ENCODE measurements around the gene RUNX2.
A peak's percentile ranks its signal among the peaks of the same experiment; 100 is the strongest.

Gene RUNX2

DNA sequence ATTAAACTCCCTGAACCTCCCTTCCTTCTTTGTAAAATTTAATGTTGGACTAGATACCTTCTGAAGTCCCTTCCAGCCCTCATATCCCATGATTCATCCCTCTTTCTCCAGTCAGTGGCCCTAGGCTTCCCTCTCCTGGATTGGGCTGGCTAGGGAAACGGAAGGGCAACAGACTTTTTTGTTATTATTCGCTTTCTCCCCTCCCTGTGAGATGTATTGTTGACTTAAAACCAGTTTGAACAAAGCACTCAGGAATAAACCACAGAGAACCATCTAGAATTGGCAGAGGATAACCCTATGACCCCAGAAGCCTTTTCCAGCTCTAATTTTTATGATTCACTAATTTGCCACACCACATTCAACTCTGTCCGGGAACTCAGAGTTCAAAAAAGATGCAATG, 289.3 kb downstream of the RUNX2 start:
- no peak for DNase-seq (ENCODE audit: low spot score)

DNA sequence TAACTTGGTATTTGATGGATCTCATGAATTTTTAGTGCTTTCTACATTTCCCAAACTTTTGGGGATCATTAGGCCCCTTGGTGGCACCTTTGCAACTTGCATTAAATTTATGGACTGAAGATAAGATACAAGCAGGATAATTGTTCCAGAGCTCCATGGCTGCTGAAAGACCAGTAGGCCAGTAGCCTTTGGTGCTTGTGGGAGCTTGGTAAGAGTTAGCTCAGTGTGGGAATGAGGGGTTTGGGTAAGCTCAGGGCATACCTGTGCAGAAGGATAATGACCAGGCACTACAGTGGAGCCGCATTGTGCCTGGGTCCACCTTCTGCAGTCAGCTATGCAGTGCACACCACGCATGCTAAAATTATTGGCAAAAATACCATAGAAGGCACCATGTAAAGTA, 290.1 kb downstream of the RUNX2 start:
- no peak for DNase-seq (ENCODE audit: low spot score)

DNA sequence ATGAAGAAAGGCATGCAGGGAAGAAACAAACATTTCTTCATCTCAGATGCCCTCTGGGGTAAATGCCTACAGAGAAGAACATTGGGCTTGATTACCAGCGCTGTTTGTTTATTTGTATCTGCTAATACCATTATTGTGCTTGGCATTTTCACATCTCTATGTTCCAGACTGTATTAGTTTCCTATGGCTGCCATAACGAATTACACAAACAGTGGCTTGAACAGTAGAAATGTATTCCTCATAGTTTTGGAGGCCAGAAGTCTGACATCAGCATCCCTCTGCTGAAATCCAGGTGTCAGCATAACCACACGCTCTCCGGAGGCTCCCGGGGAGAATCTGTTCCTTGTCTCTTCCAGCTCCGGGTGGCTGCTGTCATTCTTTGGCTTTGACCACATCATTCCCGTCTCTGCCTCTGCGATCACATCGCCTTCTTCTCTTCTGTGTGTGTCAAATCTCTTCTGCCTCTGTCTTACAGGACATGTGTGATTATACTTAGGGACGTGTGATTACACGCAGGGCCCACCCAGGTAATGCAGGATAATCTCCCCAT, 291.2 kb downstream of the RUNX2 start:
- no peak for DNase-seq (ENCODE audit: low spot score)

DNA sequence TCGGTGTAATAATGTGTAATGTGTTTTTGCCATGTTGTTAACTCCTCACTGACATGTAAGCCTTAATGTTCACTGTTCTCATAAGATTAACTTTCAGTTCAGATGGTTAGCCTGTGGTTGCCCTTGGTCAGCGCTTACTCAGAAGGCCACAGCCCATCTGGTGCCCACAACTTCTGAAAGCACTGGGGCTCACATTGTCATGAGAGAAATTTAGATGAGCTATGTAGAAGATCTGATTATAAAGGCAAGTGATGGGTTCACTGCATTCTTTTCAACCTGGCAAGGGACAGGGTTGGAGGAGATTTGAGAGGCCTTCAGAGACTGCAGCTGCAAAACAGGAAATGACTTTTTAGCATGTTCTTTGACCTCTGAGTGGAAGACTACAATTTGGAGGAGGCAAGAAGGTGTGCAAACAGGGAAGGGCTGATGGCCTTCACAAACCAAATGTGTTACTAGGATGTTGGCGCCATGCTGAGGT, 291.9 kb downstream of the RUNX2 start:
- no peak for DNase-seq (ENCODE audit: low spot score)

DNA sequence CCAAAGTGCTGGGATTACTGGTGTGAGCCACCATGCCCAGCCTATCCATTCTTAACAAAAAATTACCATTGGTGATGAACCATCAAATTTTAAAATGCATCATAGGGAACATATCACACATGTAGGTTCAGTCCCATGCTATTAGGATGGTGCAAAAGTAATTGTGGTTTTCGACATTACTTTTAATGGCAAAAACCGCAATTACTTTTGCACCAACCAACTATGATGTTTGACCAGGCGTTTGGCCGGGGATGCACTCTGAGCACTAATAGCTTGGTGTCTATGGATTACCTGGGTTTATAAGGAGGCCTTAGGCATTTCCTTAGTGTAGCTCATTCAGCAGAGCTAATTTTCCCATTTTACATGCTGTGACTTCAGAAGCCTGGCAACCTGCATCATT, 296.1 kb downstream of the RUNX2 start:
- DNase-seq (ENCODE audit: low spot score), result no peak

DNA sequence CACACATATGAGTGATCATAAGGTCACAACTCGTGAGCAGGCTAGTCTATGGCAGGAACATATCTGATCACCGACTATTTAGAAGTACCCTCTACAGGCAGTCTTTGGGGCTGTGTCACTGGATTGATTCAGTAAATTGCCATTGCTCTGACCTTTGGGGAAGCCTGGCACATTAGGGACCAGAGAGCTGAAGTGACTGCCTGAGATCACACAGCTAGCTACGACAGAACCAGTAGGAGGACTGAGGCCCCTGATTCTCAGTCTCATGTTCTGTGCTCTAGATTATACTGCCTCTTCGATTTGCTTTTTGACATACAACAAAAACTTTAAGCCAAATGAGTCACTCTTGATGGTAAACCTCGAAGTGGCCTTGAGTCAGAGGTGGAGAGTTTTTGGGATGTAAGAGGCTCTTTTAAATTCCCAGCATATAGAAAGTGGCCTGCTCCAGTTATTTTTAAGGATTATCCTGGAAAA, 297.1 kb downstream of the RUNX2 start:
- peak; percentile 42 for DNase-seq (ENCODE audit: low spot score)

DNA sequence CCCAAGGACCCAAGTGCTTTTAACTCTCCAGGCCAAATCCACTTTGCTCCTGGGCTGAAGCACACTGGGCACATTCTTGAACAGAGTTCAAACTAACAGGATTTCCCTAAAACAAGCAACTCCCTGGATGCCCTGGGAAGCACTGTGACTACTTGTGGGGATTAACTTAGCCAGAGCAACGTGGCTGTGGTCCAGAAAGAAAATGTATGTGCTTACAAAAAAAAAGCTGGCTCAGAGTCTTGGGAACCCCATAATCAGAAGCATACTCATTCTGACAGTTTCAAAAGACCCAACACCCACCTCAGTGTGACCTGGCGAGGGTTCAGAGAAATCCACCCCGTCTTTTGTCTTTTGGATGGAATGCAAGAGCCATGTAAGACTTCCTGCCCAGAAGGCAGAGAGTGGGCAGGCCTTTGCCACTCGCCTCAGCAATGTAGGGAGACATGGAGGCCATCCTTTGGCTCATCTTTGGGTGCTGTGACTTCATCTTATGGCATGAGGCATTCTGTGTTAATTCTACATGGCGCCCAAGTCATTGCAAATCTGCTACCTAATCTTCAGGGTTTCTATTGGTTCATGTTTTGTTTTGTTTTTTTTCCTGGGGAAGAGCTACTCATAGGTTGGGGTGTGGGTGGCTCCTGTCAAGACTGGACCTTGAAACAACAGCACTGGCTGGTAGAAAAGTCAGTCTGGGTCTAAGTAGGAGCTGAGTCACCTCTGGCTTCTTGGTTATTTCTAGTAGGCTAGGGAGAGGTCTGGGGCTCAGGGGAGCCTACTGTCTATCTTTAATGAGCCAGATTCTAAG, 298.2 kb downstream of the RUNX2 start:
- peak; percentile 62 for DNase-seq (ENCODE audit: low spot score)

DNA sequence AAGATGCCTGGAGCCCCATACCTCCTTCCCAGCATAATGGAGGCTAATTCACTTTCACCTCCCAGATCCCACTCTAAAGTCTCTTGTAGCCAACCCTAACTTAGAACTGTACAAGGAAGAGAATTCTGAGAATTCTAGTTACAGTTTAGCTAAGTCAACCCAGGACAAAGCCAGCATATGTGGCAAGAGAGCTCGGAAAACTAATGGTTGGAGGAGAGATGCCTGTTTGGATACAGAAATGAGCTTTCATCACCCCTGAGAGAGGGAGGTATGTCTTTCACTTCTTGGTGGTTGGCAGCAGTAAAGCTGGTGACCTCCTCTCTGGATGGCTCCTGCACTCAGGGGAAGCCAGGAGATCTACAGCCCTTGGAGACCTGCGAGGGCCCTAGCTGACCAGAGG, 302.2 kb downstream of the RUNX2 start:
- DNase-seq (ENCODE audit: low spot score), result no peak

DNA sequence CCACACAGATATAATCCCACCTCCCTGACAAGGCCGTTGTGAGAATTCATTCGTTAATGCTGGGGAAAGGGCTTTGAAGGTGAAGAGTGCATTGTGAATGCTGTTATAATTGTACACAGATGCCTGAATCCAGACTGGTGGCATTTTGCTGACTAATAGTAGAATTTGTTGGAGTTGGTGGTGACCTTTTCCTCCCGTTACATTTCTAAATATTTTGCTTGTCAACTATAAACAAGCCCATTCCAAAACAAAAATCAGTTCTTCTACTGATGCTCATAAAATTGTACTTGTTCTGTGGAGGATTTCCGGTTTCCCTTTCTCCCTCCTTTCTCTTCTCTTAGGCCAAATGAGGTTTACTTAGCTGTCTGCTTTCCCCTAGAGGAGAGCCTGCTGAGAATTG, 302.7 kb downstream of the RUNX2 start:
- peak; percentile 52 for DNase-seq (ENCODE audit: low spot score)

DNA sequence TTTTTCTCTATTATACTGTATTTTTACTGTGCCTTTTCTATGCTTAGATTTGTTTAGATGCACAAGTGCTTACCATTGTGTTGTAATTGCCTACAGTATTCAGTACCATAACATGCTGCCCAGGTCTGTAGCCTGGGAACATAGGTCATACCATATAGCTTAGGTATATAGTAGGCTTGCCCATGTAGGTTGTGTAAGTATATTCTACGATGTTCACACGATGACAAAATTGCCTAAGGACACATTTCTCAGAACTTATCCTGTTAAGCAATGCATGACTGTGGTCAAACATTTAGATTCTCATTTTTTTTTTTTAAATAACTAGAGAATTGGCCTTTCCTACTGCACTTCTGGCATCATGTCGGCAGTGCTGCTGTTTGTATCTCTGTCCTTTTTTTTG, 303.3 kb downstream of the RUNX2 start:
- DNase-seq (ENCODE audit: low spot score), result no peak

DNA sequence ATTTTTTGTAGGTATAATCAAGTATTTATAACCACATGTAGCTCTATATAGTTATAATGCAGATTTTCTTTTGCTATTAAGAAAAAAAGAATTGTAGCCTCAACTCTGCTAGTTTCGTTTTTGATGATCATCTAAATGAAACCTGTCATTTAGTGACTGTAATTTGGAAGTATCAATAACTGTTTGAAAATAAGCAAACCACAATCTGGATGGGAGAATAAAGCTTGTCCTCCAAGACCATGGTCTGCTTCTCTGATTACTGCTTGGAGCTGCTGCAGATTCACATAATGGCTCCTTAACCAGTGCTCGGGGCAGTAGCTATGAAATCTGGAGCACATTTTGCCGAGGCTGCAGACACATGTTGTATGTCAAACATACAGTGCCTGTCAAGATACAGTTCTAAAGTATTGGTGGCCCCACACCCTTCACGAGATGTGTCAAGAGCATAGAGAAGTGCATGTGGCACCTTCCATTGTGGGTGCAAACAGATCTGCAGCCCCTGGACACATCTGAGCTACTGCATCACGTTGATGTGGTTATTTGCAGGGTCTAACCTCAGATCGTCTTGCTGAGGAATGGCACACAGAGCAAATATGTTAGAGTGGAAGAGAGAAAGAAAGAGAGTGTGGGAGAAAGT, 305.3 kb downstream of the RUNX2 start:
- no peak for DNase-seq (ENCODE audit: low spot score)

DNA sequence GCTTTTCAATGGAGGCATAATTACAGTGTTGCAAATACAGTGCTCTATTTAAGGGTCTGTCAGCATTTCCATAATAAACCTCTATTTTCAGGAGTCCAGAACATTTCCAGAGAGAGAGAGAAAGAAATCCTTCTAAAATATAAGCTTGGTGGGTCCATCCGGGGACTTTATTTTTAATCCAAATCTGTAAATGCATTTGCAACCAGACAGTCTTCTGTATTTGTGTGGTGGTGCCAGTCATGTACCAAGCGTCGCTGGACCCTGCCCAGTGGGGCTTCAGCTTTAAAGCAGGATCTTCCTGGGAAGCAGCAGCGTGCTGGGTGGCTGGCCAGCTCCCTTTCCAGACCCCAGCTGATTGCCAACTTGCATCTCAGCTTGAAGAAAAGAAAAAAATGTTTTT, 306.1 kb downstream of the RUNX2 start:
- no peak for DNase-seq (ENCODE audit: low spot score)

DNA sequence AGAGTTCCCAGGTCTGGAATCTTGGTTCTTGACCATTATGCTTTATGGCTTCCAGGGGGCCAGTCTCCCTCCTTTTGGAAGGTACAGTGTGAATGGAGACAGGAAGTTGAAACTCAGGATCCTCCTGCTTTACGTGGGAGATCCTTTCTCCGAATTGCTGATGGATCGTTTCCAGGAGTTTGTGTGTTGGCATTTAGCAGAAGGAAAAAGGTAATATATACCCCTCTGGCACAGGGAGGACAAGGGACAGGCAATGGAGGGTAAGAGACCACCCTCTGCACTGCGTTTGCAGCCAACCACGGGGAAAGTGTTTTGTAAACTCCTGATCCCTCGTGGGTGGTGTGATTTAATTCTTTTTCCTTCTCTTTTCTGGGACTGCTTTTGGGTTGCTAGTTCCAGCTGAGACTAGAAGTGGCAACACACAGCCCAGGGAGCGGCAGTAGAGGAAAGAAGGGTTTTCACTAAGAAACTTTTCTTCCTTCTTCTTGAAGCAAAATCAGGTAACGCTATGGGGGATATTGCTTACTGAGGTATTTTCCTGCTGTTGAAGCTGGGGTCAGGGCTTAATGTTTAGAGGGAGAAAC, 307.2 kb downstream of the RUNX2 start:
- DNase-seq (ENCODE audit: low spot score), result no peak

DNA sequence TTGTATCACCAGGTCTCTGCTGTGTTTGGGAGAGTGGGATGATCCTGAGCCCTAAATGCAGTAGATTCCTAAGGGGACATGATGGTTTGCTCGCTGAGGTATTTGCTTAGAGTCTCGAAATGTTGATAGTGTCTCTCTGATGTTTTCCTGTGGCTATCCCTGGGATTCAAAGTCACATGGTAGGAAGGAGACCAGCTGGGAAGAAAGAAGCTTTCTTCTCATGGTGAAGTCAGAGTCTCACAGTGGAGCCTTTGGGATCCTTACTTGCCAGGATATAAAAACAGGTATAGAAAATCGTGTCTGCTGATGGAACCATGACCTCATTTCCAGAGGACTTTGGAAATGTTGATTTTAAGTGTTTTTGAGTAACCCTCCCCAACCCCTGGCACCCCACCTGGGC, 308.9 kb downstream of the RUNX2 start:
- DNase-seq (ENCODE audit: low spot score), result no peak

DNA sequence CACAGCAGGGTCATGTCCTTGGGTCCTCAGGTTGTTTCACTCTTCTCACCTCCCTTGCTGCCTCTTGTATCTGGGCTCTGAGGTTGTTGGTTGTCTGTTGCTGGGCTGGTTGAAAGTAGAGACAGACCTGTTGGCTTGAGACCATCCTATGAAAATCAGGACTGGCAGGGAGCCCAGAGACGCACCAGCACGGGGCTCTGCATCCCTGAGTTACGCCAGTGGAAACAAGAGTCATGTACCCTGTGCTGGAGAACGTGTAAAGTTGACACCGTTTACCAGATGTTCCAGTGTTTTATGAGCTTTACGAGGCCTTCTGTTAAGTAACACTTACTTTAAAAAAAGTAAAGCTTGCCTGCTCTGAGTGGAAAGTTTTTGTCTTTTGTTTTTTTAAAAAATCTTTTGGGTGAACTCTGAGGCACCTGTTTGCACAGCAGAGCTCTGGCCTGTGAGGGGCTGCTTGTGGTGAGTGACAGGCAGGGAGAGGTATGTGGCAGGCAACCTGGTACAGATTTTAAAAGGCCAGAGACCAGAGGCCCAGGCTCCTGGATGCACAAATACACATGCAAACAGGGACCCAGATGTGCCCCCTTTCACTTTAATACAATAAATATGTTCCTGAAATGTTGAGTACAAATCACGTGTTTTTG, 309.6 kb downstream of the RUNX2 start:
- DNase-seq (ENCODE audit: low spot score), result no peak

DNA sequence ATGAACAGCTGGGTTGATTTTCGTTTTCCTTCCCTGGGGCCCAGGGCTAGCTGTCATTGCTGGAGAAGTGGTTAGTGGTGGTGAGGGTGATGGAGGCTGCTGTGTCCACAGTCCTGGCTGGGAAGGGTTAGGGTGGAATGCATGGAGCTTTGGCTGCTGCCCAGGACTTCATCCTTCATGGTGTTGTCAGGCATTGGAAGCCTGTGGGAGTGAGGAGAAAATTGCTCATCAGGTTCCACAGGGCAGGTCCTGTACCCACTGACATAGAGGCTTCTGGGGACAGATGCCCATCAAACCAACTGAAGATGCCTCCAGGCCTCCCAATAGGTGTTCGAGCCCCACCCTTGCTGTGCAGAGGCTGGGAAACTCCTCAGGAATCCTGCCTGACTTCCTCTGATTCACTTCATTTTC, 312.0 kb downstream of the RUNX2 start:
- peak; percentile 82 for DNase-seq (ENCODE audit: low spot score)

DNA sequence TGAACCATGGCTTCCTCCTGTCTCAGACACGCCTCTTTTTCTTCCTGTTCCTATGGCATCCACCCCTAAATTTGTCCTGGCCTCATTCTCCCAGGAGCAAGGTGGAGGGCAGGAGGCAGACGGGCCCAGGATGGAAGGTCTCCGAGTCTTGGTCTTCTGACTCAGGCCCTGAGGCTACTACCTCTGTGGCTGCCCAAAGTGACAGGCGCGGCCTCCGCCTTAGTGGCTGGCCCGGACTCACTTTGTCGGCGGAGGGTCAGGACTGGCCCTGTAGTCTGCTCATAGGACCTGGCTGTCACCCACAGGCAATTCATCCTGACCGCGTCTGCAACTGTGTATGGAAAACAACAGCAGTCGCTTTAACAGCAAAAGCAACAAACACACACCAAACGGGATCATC, 312.7 kb downstream of the RUNX2 start:
- DNase-seq (ENCODE audit: low spot score), result no peak

DNA sequence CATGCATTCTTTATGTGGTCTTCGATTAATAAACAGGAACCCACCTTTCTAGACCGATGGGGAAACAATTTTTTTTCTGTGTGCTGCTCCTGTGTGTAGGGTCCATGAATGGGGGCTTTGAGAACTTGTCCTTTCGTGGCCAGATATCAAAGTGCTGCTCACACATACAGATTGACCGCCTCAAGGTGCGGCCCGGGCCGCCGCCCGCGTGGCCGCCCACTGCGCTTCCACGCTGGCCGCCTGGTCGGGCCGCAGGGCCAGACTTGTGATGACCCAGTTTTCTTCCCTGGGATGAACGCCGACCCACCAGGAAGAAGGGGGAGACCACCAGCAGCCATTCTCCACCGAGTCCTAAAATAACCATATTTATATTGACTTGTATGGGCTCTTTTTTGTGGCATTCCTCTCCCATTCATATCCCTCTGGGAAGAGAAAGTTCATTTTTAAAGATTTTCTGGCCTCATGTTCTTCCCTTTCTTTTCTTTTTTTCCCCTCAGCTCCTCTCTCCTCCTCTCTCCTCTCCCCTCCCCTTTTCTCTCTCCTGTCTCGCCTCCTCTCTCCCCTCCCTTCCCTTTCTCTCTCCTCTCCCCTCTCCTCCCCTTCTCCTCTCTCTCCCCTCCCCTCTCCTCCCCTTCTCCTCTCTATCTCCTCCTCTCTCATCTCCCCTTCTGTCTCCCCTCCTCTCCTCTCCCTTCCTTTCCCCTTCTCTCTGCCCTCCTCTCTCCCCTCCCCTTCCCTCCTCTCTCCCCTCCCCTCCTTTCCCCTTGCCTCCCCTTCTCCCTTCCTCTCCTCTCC, 314.4 kb downstream of the RUNX2 start:
- no peak for DNase-seq (ENCODE audit: low spot score)

DNA sequence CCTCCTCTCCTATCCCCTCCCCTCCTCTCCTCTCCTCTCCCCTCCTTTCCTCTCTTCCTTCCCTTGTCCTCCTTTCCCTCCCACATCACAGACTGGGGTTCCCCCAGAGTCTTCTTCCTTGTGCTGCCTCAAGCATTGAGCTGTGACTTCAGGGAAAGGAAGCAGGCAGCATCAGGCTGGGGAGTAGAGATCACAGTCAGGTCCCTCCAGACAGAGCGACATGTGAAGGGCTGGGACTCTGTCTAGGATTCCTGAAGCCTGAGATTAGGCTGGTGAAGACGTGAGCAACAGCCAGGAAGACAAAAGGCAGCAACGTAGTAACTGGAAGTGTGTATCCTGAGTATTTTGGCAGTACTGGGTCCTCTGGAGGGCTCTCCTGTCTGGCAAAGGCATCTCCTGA, 315.0 kb downstream of the RUNX2 start:
- no peak for DNase-seq (ENCODE audit: low spot score)

DNA sequence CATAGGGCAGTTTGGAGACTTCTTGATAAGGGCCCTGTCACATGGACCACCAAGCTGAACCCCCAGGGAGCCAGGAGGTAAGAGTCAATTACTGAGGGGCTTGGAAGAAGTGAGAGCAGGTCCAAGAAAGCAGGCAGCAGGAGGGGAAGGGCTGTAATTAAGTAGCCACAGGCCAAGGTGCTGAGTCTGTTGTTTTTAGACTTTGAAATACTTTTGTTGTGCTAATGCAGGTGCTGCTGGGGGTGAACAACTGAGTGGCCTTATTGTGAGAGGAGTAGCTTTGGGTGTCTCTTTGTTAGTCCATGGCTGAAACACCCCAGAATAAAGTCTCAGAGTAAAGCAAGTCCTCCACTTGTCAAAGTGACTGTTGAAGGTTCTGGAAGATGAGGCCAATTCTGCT, 316.6 kb downstream of the RUNX2 start:
- DNase-seq (ENCODE audit: low spot score), result no peak

DNA sequence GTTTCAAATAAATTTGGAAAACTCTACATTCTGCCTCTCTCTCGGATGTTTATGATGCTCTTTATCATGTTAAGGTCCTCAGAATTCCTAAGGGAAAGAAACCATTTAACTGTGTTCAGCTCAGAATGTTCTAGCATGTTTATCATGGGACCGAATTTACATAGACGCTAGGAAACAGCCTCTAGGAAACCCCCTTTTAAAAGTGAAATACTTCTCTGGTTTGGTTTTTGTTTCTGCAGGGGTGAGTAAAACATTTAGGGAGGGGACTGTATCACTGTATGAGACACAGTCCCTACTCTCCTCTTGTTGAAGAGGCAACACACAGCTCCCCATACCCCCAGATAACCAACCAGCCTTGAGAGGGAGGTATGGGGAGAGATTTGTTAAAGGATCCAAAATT, 317.2 kb downstream of the RUNX2 start:
- no peak for DNase-seq (ENCODE audit: low spot score)
